SK-N-SH treated with all-trans-retinoic acid at 6 μM for 48 hours (cell line): ENCODE measurements around the gene SPAG5.

Experiments used
- ARNTL ChIP-seq: fragments of 450-650 bp; formaldehyde crosslinking; IDR thresholded peaks from 2 replicates; pipeline ENCODE4 v1.5.0; 2020; ENCODE audit warnings: low read depth, mild to moderate bottlenecking, moderate library complexity, borderline replicate concordance
- GLIS3 ChIP-seq: fragments of 250-450 bp; sonication (Bioruptor Pico); IDR thresholded peaks from 2 replicates; pipeline ENCODE4 v1.5.0; 2020; ENCODE audit warnings: mild to moderate bottlenecking, moderate library complexity
- OSR1 ChIP-seq: fragments of 250-450 bp; sonication (Bioruptor Pico); IDR thresholded peaks from 2 replicates; pipeline ENCODE4 v1.8.0; 2022; ENCODE audit warnings: moderate library complexity, mild to moderate bottlenecking, inconsistent platforms
- RARB ChIP-seq: fragments of 250-450 bp; sonication (Bioruptor Pico); IDR thresholded peaks from 2 replicates; pipeline ENCODE4 v1.8.0; 2021; ENCODE audit warnings: mild to moderate bottlenecking, moderate library complexity
- SNAI2 ChIP-seq: fragments of 250-450 bp; sonication (Bioruptor Pico); IDR thresholded peaks from 2 replicates; pipeline ENCODE4 v1.5.0; 2020; ENCODE audit warnings: mild to moderate bottlenecking, moderate library complexity
- TCF4 ChIP-seq: fragments of 250-450 bp; sonication (Bioruptor Pico); IDR thresholded peaks from 2 replicates; pipeline ENCODE4 v1.8.0; 2021; ENCODE audit warnings: mild to moderate bottlenecking, moderate library complexity, borderline replicate concordance
- ZFP3 ChIP-seq: fragments of 250-450 bp; sonication (Bioruptor Pico); IDR thresholded peaks from 2 replicates; pipeline ENCODE4 v1.5.0; 2020; ENCODE audit warnings: mild to moderate bottlenecking, moderate library complexity
- ZFP30 ChIP-seq: fragments of 450-650 bp; formaldehyde crosslinking; IDR thresholded peaks from 2 replicates; pipeline ENCODE4 v1.5.0; 2022; ENCODE audit warnings: mild to moderate bottlenecking, moderate library complexity
- ZNF565 ChIP-seq: fragments of 450-650 bp; formaldehyde crosslinking; conservative IDR thresholded peaks from 2 replicates; pipeline ENCODE4 v1.5.0; 2020; ENCODE audit warnings: low read depth, mild to moderate bottlenecking, moderate library complexity
- ZNF70 ChIP-seq: fragments of 450-650 bp; formaldehyde crosslinking; IDR thresholded peaks from 2 replicates; pipeline ENCODE4 v1.5.0; 2020; ENCODE audit warnings: mild to moderate bottlenecking, moderate library complexity
- ZNF8 ChIP-seq: fragments of 450-650 bp; formaldehyde crosslinking; IDR thresholded peaks from 2 replicates; pipeline ENCODE4 v1.5.0; 2020; ENCODE audit warnings: mild to moderate bottlenecking, moderate library complexity
- TF ChIP-seq, protein P1 (sequence below): fragments of 250-450 bp; sonication (Bioruptor Pico); IDR thresholded peaks from 2 replicates; pipeline ENCODE4 v1.8.0; 2020; ENCODE audit warnings: mild to moderate bottlenecking, moderate library complexity, borderline replicate concordance
- TF ChIP-seq, protein P2 (sequence below): fragments of 250-450 bp; sonication (Bioruptor Pico); IDR thresholded peaks from 2 replicates; pipeline ENCODE4 v1.5.1; 2020; ENCODE audit warnings: low read depth, mild to moderate bottlenecking, moderate library complexity

DNA sequence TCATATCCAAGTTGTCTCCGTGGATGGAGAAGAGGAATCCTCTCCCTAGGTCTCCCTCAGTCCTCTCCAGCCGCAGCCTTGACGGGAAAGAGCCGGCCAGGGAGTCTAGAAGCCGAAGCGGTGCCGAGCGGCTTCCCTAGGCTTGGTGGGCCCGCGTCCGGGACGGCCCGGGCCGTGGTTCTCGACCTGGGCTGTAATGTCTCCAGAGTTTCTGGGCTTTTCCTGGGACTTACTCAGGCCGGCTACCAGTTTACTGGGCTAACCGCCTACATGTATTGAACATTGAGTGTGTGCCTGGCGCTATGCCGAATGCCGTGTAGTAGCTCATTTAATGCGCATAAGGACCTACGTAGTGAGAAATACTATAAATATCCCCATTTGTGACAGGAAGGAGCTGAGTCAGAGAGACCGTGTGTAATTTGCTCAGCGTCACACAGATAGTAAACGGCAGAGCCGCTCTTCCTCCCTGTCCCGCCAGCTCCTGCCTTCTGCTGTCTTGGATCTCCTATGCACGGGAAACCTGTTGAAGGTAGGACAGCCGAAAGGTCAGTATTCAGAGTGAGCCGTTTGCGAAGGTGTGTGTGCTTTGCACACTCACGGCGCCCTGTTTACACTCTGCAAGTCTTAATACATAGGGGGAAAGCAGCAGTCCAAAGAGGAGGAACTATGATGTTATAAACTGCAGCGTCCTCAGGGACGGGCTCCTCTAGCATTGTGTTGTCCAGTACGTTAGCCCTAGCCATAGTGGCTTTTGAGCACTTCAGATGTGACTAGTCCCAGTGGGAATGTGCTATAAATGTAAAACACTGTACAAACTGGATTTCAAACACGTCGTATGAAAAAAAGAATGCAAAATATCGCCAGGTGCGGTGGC is 723 bp upstream of the SPAG5 start:
- TF ChIP-seq SNAI2 (CRISPR knock-in tag), result no peak
- TF ChIP-seq, protein P1, sequence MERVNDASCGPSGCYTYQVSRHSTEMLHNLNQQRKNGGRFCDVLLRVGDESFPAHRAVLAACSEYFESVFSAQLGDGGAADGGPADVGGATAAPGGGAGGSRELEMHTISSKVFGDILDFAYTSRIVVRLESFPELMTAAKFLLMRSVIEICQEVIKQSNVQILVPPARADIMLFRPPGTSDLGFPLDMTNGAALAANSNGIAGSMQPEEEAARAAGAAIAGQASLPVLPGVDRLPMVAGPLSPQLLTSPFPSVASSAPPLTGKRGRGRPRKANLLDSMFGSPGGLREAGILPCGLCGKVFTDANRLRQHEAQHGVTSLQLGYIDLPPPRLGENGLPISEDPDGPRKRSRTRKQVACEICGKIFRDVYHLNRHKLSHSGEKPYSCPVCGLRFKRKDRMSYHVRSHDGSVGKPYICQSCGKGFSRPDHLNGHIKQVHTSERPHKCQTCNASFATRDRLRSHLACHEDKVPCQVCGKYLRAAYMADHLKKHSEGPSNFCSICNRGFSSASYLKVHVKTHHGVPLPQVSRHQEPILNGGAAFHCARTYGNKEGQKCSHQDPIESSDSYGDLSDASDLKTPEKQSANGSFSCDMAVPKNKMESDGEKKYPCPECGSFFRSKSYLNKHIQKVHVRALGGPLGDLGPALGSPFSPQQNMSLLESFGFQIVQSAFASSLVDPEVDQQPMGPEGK (CRISPR knock-in tag), result no peak
- TF ChIP-seq, protein P2, sequence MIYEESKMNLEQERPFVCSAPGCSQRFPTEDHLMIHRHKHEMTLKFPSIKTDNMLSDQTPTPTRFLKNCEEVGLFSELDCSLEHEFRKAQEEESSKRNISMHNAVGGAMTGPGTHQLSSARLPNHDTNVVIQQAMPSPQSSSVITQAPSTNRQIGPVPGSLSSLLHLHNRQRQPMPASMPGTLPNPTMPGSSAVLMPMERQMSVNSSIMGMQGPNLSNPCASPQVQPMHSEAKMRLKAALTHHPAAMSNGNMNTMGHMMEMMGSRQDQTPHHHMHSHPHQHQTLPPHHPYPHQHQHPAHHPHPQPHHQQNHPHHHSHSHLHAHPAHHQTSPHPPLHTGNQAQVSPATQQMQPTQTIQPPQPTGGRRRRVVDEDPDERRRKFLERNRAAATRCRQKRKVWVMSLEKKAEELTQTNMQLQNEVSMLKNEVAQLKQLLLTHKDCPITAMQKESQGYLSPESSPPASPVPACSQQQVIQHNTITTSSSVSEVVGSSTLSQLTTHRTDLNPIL (CRISPR knock-in tag), result no peak
- no peak for TF ChIP-seq ZFP30 (CRISPR knock-in tag)
- no peak for TF ChIP-seq ZNF565
- no peak for TF ChIP-seq OSR1 (CRISPR knock-in tag)
- no peak for TF ChIP-seq GLIS3 (CRISPR knock-in tag)
- no peak for TF ChIP-seq ZNF70 (CRISPR knock-in tag)
- no peak for TF ChIP-seq RARB (CRISPR knock-in tag)
- TF ChIP-seq ZNF8 (CRISPR knock-in tag), result no peak
- no peak for TF ChIP-seq TCF4 (CRISPR knock-in tag)
- TF ChIP-seq ARNTL (CRISPR knock-in tag), result no peak
- no peak for TF ChIP-seq ZFP3 (CRISPR knock-in tag)
